Measurements from ENCODE around the gene MAF.
A peak's percentile ranks its signal among the peaks of the same experiment; 100 is the strongest.

MAF gene

GRCh38 chr16:79601931-79602627 is 1.5 kb upstream of the MAF start:
- peak; percentile 67 for TF ChIP-seq CTCF (IDR thresholded peaks at IDR 0.05; ENCODE audit: extremely low read depth, insufficient read depth, missing control alignments)
- in situ Hi-C loops (cut with MboI; ENCODE audit: low pct_unique_long_range_greater_than_20kb, low sequenced_read_pairs, unreplicated experiment) = loop anchor here (25.0 kb wide), 2 partner anchors 915 to 1090 kb away; no protein-coding TSS in a partner anchor
- peak; percentile 70 for DNase-seq (ENCODE audit: low spot score)

- no peak for TF ChIP-seq CTCF (IDR thresholded peaks at IDR 0.05; ENCODE audit: extremely low read depth, insufficient read depth, missing control alignments)
- in situ Hi-C loops (cut with MboI; ENCODE audit: low pct_unique_long_range_greater_than_20kb, low sequenced_read_pairs, unreplicated experiment) = loop anchor here (25.0 kb wide), 2 partner anchors 914 to 1089 kb away; no protein-coding TSS in a partner anchor
- DNase-seq (ENCODE audit: low spot score) = no peak
These were observed 774 bp upstream of the MAF start for GRCh38 chr16:79601092-79601930.

- DNase-seq (ENCODE audit: low spot score) = peak; percentile 50
- TF ChIP-seq CTCF (IDR thresholded peaks at IDR 0.05; ENCODE audit: extremely low read depth, insufficient read depth, missing control alignments) = no peak
- in situ Hi-C loops (cut with MboI; ENCODE audit: low pct_unique_long_range_greater_than_20kb, low sequenced_read_pairs, unreplicated experiment) = loop anchor here (25.0 kb wide), 2 partner anchors 913 to 1088 kb away; no protein-coding TSS in a partner anchor
These were observed 500 bp downstream of the MAF start for GRCh38 chr16:79599837-79600637.

GRCh38 chr16:79599256-79599836 is 1.2 kb downstream of the MAF start:
- no peak for TF ChIP-seq CTCF (IDR thresholded peaks at IDR 0.05; ENCODE audit: extremely low read depth, insufficient read depth, missing control alignments)
- peak; percentile 47 for DNase-seq (ENCODE audit: low spot score)
- in situ Hi-C loops (cut with MboI; ENCODE audit: low pct_unique_long_range_greater_than_20kb, low sequenced_read_pairs, unreplicated experiment) = no loop called here

- DNase-seq (ENCODE audit: low spot score) = no peak
- TF ChIP-seq CTCF (IDR thresholded peaks at IDR 0.05; ENCODE audit: extremely low read depth, insufficient read depth, missing control alignments) = no peak
- in situ Hi-C loops (cut with MboI; ENCODE audit: low pct_unique_long_range_greater_than_20kb, low sequenced_read_pairs, unreplicated experiment) = no loop called here
These were observed 2.0 kb downstream of the MAF start for GRCh38 chr16:79598348-79599181.

All from GM13977 (cell line).